Inferior parietal cortex (tissue), 1 donor: ENCODE data around the gene PDCD4.
A peak's percentile ranks its signal among the peaks of the same experiment; 100 is the strongest.

Experiments used
- DNase-seq: peaks from one replicate; pipeline ENCODE4 v3.0.0-alpha.2; 2016; ENCODE audit errors: extremely low spot score

Gene PDCD4

GRCh38 chr10:110842326-110842904 is 29.3 kb upstream of the PDCD4 start:
- DNase-seq, result no peak

DNA sequence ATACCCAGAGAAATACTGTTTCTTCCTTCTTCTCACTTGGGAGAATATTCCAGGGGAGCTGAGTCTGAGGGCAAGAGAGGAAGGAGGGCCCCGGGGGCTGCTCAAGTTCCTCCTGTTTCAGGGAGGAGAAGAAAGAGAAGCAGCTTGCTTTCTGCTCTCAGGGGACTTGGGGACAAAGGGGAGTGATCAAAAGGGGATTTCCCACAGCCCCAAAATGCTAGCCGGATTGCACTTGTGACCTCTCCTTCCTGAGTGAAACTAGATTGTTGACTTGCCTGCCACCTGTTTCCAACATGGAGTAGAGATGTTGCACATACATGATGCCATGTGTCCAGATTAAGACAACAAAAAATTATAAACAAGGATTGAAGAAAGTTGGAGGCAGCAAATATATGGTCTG is 28.7 kb upstream of the PDCD4 start:
- DNase-seq, result no peak

DNA sequence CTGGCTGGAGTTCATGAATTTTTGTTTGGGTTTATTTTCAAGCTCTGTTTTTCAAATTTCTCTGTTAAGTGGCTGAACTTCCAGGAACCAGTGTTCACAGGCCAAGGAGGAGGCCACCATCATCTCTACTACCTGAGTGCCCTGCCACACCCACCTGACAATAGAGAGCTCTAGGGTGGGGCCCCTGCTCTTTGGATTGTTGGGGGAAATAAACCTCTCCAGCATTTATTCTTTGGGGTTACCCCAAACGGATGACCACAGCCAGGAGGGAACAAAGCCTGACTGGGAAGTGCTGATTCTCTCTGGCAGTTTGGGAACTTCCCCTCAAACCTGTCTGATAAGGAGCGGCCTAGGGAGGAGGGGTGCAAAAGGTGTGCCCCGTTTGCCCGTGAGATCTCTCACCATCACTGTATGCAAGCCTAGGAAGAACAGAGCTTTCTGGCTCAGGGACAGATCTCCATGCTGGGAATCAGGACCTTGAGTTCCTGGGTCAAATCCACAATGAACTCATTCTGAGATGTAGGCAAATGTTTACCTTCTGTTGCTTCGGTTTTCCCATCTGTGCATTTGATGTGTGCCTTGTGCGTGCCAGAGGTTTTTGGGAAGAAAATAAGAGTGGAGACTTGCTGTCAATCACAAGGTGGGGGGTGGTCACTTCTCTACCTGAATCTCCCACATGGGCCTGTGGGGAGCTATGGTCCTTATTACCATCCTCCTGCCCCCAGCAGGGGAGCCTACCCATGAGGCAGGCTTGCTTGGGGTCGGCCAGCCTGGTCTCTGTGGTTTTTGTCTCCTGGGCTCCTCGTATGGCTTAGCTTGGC is 27.7 kb upstream of the PDCD4 start:
- no peak for DNase-seq

- DNase-seq, result no peak
Observed at GRCh38 chr10:110844617-110844881, 27.2 kb upstream of the PDCD4 start.

- no peak for DNase-seq
Observed at GRCh38 chr10:110845192-110845755, 26.5 kb upstream of the PDCD4 start.

DNA sequence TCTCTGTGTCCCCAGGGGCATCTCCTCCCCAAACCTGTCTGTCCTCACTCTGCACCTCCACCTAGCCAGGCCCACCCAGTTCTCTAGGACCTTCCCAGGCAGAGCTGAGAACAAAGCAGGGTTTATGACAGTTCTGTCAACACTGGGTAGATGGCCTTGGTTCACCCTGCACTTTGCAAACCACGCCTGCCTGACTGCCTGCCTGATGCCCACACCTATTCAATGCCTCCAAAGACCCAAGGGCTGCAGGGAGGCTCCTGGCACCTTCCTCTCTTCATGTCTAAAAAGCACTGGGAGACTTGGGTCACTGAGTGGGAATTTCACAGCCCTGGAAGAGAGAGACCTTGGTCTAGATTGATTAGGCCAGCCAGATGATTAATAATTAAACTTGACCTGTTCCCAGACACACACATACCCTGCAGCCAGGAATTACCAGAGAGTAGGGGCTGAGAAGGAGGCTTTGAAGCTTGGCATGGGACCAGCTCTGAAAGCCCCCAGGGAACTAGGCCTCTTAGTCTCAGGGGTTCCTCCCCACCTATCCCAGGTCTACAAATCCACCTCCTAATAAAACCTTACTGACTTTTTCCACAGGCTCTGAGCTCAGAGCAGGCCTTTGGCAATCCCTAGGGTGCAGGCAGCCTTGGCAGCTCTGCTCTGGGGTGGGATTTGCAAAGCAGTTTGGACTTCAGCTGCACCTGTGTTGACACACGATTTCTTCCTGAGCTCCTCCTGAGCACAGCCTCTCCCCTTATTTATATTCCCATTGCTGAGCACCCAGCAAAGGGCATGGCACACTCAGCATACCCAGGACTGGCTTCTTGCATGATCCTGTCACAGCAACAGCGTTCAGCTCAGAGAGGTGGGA is 25.7 kb upstream of the PDCD4 start:
- DNase-seq, result no peak

GRCh38 chr10:110847374-110847773 is 24.4 kb upstream of the PDCD4 start:
- DNase-seq, result no peak

DNA sequence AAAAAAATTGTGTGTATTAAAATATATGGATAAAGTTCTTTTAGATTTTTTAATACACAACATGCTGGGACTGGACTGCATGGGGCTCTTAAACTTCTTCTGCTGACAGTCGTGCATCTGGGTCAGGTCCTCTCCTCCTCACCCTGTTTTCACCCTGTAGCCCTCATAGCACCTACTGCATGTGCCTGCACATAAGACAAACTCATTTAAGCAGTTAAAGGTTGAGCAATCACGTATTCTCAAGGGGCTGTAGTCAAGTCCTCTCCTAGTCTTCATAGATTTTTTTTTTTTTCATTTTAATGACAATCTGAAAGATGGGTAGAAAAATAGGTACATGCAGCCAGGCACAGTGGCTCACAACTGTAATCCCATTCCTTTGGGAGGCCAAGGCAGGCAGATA is 23.6 kb upstream of the PDCD4 start:
- DNase-seq, result no peak

GRCh38 chr10:110850099-110850498 is 21.6 kb upstream of the PDCD4 start:
- DNase-seq, result no peak

DNA sequence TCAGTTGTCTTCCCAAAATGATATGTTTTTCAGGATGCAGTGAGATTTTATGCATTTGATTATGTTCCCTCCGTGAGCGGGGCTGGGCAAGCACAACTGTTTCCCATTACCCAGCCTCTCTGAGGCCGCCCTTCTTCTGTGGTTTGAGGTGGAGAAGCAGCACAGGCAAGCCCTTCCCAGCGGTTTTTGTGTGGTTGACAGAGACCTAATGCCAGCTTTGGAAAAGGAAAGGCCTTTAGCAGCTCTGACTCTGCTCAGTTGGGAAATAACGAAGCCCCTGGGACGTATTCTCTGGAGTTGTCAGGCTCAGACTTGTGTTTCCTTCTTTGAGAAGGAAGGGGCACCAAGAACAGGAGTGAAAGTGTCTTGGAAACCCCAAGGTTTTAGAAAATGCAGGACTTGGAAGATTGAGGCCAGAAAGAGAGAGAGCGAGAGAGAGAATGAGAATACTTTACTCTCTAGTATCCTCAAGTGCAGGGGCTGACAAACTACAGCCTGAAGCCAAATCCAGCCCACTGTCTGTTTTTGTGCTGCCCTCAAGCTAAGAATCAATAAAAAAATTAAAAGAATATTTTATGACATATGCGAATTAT is 20.6 kb upstream of the PDCD4 start:
- no peak for DNase-seq

GRCh38 chr10:110852255-110852896 is 19.4 kb upstream of the PDCD4 start:
- DNase-seq, result no peak

DNA sequence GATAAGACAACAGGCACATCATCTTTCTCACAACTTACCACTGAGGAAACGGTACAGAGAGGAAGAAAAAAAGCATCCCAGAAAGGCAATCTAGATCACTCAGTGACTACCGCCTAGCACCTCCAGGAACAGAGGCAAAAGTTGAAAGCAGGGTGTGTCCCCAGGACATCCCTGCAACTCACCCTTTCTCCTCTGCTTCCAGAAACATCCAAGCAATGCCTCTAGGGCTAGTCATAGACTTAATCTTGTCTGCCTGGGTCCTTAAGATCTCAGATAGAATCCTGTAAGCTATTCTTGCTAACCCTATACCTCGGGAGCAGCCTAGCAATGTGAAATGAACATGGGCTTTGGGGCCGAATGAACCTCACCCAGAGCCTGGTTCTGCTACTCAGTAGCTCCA is 18.8 kb upstream of the PDCD4 start:
- DNase-seq, result no peak

DNA sequence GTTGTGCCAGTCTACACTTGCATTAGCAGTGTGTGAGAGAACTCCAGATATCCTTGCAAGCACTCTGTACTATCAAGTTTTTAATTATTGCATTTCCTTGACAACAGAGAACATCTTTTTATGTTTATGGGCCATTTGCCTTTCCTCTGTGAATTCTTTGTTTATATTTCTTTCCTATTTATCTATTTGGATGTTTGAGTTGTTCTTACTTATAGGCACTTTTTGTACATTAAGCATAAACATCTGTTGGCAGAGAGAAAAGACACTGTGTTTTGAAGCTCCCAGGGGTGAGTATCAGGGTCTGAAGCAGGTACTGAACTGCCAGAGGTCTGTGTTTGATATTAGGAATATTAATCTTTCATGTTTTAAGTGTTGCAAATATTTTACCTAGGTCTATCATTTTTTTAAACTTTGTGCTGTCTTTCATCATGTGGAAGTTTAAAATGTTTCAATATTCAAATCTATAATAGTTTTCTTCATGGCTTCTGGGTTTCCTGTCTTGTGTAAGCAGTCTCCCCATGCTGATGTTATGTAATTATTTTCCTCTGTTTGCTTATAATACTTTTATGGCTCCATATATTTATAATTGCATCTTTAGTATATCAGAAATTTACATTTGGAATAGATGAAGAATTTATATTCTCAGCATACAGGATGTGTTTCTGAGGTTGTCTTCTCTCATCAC is 17.7 kb upstream of the PDCD4 start:
- DNase-seq, result no peak

DNA sequence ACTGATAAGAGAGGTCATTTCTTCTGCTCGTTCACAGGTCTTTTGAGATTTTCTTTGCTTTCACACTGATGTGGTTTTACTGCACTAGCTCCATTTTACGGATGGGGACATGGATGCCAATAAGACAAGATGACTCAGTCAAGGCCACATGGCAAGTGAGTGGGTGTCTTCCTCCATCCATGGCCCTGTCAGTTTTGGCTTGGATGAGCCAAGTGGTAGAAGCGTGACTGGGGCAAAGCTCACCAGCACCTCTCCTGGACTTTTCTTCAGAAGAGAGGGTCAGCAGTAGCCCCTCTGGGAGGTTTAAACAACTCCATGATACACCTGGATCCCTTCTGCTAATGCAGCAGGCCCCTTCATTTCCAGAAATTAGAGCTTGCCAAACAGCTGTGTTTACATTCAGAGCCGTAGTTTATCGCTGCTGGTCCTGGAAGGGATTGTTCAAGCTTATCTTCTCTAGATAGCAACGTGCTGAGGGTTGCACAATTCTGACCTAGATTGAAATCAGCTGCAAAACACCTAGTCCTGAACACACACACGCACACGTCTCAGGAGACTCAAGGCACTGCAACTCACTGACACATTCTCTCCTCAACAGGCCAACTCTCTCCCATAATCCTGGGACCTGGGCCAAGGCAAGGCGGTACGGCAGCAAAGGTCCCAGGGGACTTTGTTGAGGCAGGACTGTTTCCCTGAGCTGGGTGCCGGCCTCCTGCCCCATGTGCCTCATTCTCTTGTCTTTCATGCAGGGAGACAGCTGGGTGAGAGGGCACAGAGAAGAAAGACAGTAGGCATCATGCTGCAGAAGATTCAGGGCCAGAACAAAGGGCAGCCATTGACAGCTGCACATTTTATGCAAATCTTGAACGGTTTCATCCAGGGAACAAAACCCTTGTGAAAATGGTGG is 14.2 kb upstream of the PDCD4 start:
- peak; percentile 47 for DNase-seq

GRCh38 chr10:110858297-110858934 is 13.3 kb upstream of the PDCD4 start:
- no peak for DNase-seq

DNA sequence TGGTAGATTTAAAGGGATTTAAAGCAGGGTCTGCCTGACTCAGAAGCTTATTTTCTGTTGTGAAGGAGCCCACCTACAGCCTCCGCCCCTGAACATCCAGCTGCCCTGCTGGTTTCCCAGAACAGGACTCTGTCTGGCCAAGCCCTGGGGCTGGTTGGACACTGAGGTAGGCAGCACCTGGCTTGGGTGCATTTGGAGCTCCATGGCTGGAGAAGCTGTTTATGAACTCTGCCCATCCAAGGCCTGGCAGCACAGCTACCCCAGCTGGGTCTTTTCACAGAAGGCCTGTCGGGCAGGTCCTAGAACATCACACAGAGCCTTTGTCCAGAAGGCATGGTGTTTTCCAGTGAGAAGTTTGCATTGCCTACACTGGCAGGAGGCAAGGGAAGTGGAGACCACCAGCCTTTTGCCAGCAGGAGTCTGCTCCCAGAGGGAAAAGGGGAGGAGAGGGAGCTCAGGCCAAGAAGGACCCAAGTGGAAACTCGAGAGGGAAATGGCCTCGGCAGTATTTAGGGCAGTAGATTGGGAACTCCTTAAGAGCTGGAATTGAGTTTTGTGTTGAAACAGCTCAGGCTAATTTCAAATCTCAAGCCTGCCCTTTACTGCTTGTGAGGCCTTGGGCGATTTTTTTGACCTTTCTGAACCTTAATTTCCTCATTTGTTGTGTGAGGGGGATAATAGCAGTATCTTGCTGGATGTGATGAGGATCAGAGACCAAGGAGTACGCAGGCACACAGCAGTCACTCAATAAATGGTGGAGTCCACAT is 12.3 kb upstream of the PDCD4 start:
- no peak for DNase-seq

DNA sequence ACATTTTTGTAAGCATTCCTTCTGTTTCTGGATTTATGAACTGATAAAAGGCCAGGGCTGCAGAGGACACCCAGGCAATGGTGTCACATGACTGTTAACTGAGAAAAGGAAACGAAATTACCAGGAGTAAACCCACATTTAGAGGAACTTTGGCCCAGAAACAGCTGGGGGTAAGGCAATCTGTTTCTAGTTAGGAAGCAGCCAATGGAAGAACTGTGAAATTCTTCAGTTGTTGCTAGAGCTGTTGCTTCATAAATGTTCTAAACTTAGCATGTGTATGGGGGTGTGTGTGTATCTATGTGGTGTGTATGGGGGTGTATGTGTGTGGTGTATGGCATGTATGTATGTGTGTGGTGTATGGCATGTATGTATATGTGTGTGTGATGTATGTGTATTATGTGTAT is 11.8 kb upstream of the PDCD4 start:
- no peak for DNase-seq

GRCh38 chr10:110860576-110861241 is 11.0 kb upstream of the PDCD4 start:
- no peak for DNase-seq
